ENCODE data around the gene HMX1.

DNA sequence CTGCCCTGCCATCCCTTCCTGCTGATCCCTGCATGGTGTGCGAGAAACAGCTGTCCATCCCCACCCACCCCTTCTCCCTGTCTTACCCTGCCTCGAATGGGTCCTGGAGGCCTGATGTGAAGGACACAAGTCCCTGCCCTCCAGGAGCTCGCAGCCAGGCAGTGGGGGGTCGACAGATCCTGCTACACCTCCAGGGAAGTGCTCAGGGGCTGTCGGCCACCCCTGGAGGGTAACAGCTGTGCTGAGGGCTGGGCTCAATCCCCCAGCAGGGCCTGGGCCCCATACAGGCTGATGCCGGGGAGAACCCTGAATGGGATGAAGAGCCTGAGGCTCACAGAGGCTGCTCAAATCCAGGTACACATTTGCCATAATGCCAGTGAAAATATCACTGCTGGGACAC lies 17.6 kb downstream of the HMX1 start:
- TF ChIP-seq, protein P1, sequence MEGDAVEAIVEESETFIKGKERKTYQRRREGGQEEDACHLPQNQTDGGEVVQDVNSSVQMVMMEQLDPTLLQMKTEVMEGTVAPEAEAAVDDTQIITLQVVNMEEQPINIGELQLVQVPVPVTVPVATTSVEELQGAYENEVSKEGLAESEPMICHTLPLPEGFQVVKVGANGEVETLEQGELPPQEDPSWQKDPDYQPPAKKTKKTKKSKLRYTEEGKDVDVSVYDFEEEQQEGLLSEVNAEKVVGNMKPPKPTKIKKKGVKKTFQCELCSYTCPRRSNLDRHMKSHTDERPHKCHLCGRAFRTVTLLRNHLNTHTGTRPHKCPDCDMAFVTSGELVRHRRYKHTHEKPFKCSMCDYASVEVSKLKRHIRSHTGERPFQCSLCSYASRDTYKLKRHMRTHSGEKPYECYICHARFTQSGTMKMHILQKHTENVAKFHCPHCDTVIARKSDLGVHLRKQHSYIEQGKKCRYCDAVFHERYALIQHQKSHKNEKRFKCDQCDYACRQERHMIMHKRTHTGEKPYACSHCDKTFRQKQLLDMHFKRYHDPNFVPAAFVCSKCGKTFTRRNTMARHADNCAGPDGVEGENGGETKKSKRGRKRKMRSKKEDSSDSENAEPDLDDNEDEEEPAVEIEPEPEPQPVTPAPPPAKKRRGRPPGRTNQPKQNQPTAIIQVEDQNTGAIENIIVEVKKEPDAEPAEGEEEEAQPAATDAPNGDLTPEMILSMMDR (IDR thresholded peaks at IDR 0.05 in 2 of 3, conservative IDR thresholded peaks at IDR 0.05 in 1 of 3; ENCODE audit: control insufficient read depth in 2 of 3, extremely low read depth in 1 of 3, insufficient read depth in 1 of 3, low read depth in 3 of 3, low read length in 3 of 3), result no peak
- TF ChIP-seq POLR2A (IDR thresholded peaks at IDR 0.05; ENCODE audit: low read depth, low read length) (no peak), BHLHE40 (IDR thresholded peaks at IDR 0.05; ENCODE audit: borderline replicate concordance in 1 of 2, low read depth in 2 of 2, low read length in 1 of 2) (no peak), CREB1 (IDR thresholded peaks at IDR 0.05; ENCODE audit: low read depth) (no peak), RAD51 (IDR thresholded peaks at IDR 0.05) (no peak), EP300 (IDR thresholded peaks at IDR 0.05; ENCODE audit: borderline replicate concordance in 1 of 2, control insufficient read depth in 1 of 2, low read depth in 2 of 2, low read length in 2 of 2) (no peak), ESRRA (IDR thresholded peaks at IDR 0.05; ENCODE audit: low read length) (no peak)
